DMS 273 treated with DMSO at 0.1 percent for 48 hours (cell line): ENCODE measurements around the gene PSMD14.
"Not testable (repeated sequence)": the region's sequence is repeated elsewhere in the genome, so short reads cannot be mapped to it uniquely, and the experiment has no call there.

Experiments used
- DNase-seq: peaks from one replicate; lab custom pipeline; 2025; lab: John Stamatoyannopoulos, UW

The PSMD14 gene

DNA sequence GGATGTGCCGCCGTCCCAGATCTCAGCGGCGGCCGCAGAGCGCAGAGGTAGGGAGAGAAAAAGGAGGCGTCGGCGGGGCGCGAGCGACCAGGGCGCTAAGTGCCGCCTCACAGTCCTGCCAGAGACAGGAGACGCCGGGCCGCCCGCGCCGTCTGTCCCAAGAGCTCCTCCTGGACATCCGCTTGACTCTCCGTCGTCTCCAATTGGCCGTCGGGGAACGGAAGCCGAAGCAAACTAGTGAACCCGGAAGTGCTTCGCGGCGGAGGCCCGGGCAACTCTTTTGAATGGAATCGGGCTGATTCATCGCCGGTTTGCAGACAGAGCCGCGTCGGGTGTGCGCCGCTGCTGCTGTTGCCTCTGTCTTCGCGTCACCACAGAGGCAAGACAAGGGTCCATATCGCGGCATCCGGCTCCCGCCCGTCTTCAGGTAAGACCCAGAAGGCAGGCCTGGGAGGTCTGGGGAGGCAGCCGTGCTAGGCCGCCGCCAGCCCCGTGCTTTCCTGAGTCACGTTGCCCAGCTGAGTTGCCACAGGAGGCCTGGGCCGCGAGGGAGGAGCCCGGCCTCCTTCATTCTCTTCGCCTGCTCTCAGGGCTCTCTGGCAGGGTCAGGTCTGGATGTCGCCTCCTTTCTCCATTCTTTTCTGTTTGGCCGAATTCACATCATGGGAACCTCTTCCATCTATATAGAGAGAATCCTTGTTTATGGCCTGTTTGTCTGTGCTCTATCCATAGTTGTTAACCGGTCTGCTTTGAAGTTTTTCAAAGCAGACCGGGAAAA lies at the start of gene PSMD14:
PSMD14 (plus strand) TSS at position 248 of the 778 bp plus-strand sequence. CDS start 10,401 bp downstream, outside the sequence.
- DNase-seq, result peak; percentile 84

DNA sequence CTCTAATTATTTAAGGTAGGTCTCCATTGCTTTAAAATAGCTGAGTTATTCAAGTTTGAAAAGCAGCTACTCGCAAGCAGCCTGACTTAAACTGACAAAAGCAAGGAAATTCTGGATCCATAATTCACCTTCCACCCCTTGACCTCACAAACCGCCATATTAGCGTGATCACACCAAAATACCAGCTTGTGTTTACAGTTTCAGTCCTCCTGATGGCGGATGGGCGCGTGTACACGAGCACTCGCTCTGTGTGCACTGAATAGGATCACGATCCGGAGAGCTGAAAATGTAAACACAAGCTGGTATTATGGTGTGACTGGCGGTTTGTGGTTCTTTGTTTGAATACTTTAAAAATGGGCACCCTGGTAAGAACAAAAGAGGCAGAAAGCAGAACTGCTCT lies 42.4 kb upstream of the PSMD14 start:
- no peak for DNase-seq

DNA sequence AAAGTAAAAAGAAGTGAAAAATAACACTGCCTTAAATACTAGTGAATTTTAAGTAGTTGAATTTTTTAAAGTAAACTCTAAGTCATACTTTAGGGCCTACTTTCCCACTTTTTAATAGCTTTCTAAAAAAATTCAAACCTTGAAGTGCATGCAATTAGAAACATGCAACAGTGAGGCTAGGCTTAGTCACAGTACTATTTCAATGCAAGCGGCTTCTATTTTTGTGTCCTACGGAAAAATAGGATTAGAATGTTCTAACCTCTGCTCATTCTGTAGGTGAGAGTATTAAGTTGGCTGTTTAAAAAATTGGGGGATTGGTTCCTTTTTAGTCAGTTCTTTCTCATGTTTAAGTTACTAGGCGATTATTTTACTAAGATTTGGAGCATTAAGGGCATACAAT lies 39.1 kb upstream of the PSMD14 start:
- DNase-seq, result no peak

DNA sequence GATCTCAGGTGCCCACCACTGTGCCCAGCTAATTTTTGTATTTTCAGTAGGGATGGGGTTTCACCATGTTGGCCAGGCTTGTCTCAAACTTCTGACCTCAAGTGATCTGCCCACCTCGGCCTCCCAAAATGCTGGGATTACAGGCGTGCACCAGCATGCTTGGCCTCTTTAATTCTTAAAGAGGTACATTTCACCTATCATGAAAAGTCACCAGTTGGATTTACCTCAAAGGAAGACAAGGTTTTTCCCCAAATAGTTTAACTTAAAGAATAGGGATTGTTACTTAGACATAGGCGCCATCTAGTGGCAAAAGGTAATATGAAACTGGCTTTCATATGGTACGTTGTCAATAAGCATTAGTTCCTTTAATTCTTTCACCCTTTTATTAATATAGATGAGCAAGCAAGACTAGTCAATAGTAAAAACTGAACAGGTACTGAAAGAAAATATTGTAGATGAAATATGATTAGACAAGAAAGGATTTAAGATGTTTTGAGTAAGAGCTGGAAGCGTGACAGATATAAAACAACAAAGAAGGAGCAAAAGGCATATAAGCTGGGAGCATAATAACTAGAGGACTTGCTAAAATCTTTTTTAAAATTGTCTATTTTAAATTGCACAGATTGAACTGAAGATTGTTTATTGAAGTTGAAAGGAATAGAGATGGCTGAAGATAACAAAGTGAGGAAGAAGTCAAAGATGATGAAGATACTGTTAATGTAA lies 35.0 kb upstream of the PSMD14 start:
- DNase-seq, result peak; percentile 48

DNA sequence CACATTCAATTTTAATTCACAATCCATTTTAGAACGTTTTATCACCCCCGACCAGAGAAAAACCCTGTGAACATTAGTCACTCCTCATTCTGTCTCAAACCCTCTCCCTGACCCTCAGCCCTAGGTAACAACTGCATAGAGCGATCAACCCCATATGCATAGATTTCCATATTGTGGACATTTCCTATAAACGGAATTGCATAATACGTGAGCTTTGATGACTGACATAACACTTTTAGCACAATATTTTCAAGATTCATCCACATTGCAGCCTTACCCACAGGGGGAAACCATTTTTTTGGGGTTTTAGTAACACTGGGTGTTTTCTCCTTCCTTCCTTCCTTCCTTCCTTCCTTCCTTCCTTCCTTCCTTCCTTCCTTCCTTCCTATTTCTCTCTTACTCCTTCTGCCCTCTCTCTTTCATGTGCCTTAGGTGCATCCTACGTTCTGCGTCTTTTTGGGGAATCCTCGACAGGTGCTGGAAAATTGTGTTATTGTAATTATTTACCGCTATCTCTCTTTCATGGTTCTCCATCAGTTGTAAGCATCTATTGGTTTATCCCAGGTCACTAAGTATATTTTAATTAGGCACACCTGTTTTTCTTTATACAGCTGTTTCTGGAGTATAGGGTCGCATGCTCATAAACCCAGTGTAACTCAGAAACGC lies 29.5 kb upstream of the PSMD14 start:
- DNase-seq, result not testable (repeated sequence)

DNA sequence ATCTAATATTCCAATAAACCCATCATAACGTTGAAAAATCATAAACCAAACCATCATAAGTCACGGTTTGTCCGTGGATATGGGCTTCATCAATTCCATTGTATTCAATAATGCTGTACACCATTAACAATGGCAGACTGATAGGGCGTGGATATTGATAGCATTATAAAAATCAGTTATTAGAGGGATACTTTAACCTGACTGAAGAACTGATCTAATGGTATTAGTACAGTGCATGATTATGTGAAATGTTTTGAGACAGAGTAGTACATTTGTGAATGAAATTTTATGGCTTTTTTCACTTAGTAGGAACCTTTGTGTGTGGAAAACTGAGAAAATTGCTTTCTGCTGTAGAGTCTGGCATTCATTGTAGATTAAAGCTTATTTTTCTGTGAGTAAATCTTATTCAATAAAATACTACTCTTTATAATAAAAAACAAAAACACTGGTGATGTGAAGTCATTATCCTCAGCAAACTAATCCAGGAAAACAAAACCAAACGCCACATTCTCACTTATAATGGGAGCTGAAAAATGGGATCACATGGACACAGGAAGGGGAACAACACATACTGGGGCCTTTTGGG lies 28.9 kb upstream of the PSMD14 start:
- not testable (repeated sequence) for DNase-seq

DNA sequence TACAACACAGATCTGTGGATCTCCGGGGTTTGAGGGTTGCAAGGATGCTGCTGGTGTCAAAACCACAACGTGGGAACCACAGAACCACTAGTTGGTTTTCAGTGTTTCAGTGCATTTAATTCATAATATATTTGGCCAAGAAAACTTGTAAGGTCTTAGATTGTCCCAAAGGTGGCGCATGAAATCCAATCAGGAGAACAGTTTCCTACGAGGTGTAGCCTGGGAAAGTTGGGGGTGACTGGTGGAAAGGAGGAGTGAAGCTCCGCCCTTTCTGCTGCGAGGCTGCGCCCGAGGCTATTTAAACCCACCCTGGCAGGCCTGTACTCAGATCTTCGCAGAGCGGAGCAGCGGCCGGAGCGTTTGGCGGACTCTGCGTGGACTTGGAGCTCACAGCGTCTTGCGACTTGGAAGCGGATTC lies 27.3 kb upstream of the PSMD14 start:
- DNase-seq, result not testable (repeated sequence)

DNA sequence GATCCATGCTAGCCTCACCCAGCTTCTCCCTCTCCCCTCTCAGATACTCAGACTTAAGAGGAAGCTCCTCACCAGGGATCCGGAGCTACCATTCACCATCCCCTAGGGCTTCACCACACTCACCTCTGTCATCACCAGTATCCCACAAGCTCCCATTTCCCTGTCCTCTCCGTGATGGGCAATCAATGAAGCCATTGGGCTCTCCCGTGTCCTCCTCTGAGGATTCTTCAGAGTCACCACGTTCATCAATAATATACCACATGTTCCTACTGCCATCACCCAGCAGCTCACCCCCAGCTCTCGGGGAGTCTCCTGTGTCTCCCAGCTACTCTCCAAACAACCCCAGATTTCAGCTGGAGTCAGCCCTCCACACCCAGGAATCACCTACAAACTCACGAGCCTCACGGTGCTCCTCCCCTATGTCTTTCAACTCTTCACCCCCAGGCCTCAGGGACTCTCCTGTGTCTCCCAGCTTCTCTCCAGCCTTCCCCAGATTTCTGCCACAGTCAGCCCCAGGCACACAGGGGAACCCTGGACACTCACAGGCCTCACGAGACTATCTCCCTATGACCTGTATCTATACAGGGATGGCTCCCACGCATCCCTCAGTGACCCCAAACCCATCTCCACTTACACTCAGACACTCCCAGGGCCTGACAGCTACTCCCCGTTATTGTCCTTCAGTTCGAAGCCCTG lies 26.5 kb upstream of the PSMD14 start:
- DNase-seq, result not testable (repeated sequence)

DNA sequence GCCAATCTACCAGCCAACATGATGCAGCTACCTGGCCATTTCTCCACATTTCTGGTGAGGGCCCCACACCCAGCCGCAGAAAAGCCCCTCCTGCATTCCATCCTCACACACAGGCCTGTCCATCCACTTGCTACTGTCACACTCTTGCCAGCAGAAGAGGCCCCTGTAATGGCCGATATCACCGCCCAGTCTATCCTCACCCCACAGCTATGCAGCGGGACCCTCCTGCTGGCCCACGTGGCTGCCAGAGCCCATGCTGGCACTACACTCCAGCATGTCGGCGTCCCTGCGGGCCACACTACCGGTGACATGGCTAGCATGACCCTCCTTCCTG lies 25.9 kb upstream of the PSMD14 start:
- not testable (repeated sequence) for DNase-seq

DNA sequence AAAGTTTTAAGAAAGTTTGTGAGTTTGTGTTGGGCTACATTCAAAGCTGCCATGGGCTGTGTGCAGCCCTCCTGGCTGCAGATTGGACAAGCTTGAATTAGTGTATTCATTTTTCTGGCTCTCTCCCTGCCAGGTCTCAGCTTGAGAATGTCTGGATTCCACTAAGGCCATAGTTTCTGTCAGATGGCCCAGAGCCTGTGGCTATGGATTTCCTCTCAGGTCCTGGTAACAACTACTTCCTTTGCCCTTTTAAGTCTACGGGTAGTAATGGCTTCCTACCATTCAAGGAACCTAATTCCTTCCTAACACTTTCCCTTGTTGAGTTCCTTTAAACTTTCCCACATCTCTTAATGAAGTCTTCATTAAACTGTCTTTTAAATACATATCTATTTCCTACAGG lies 24.3 kb upstream of the PSMD14 start:
- no peak for DNase-seq

DNA sequence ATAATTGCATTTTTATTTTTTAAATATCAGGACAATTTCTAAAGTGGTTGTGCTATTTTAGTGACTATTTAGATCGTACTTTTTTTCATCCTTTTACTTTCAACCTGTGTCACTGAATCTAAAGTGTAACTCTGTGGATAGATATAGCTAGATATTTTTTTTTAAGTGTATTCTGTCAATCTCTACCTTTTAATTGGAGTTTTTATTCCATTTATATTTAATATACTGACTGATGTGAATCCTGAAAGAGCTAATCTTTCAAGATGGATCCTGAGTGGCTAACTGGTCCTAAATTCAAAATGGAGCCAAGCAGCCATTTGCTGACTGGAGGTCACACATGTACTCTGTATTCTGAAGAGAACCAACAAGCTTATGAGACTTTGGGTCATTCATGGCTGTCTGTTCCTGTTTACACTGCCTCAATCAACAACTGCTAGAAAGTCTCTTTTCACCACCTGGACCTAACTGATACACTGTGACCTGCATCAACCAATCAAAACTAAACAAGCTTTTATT lies 4.6 kb upstream of the PSMD14 start:
- DNase-seq, result no peak

DNA sequence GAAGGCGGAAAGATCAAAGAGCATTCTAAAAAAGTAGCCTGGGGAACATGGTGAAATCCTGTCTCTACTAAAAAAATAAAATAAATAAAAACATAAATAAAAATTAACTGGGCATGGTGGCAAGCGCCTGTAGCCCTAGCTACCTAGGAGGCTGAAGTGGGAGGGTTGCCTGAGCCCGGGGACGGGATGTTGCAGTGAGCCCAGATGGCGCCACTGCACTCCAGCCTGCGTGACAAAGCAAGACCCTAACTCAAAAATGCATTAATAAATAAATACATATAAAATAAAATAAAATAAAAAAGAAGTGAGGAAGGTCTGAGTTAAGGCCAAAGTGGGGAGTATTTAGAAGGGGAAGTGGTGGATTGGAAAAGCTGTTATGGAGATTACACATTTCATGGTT lies 1.3 kb upstream of the PSMD14 start:
- no peak for DNase-seq

DNA sequence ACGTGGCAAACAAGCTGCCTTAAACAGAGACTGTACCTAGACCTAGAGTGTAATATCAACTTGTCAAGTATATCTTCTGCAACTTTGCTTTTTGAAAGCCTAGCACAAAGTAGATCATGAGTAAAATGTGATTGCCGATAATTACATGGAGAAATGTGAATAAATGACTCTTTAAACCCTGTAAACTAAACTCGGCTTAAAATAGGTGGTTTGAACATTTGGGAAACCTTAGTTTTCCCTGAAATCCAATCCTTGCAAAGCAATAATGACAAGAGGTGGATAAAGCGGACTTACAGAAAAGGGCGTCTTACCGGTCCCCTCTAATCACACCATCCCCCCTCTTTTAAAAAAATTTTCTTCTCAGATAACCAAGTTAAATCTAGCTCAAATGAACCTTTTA lies 549 bp upstream of the PSMD14 start:
- no peak for DNase-seq

DNA sequence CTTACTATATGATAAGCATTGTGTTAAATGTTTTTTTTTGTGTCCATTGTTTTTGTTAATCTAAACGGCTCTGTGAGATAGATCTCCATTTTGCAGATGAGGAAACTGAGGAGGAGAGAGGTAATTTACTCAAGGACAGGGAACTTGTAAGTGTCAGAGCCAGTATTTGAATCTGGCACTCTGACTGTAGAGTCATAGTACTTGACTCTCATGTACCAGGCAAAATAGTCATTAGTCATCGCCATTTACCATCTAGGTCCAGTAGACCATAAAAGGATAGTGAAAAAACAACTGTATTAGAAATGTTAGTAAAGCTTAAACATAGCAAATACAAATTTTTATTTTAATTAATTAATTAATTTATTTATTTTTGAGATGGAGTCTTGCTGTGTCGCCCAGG lies 4.8 kb downstream of the PSMD14 start:
- no peak for DNase-seq

DNA sequence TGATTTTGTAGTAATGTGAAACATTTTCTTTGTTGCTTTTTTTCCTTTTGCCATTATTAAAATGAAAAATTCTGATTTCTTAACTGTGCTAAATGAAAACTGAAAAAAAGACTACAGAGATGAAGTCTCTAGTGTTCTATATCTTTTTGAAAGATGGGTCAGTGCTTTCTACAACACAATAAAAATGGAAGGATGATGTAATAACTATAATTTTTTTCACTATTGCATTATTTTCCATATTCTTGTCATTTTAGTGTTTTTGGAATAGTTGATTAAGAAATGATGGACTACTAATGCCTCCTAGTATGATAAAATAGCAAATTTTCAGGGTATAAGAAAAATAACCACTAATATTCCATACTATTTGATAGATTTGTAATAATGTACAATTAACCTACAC lies 7.2 kb downstream of the PSMD14 start:
- no peak for DNase-seq

DNA sequence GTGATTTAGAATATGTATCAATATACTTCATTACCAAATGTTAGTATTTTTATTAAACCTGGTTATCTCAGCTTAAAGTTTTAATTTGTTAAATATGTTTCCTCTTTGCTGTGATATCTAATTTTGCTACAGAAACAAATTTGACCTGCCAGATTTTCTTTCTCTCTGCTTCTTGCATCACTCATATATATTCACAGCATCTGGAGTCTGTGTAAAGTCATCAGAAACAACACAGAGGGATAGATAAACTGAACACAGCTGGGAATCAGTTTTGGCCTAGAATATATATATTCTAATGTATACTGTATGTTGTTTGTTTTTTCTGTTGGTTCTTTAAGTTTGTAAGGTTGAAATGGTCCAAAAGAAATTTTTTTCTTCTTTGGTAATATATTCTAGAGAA lies 8.5 kb downstream of the PSMD14 start:
- no peak for DNase-seq

DNA sequence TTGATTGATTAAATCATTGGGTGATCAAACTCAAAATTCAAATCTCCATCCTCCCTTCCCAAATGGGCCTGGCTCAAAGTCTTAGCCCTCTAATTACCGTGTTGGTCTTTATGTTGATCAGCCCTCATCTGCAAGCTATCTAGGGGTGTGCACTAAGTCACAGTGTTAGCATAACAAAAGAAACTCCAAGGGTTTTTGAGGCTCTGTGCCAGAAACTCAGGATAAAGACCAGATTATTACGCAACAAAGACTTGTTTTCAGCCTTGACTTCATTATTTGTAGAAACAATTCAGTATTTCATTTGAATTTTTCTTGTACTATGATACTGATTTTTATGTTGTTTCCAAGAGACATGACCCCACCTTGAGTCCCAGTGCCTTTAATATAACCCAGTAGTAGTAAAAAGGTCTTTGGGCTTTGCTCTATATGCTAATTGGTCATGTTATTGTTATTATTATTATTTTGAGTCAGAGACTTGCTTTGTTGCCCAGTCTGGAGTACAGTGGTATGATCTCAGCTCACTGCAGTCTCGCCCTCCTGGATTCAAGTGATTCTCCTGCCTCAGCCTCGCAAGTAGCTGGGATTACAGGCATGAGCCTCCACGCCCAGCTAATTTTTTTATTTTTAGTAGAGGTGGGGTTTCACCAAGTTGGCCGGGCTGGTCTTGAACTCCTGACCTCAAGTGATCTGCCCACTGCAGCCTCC lies 13.9 kb downstream of the PSMD14 start:
- DNase-seq, result no peak

DNA sequence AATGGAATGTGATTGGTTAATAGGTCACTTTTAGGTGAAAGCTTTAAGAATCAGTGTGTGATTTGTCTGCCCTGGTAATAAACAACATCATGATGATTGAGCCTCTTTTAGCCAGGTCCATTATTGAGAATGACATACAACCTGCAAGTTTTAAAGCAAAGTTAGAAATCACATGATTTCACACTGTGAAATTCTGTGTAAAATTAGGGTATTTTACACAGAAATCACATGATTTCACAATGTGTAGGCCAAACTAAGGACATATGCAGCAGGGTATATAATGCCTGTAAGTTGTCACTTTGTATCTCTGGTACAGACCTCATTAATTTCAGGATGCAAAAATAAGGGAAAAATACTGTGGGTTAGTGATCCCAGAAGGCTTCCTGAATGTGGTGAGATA lies 16.7 kb downstream of the PSMD14 start:
- DNase-seq, result no peak

DNA sequence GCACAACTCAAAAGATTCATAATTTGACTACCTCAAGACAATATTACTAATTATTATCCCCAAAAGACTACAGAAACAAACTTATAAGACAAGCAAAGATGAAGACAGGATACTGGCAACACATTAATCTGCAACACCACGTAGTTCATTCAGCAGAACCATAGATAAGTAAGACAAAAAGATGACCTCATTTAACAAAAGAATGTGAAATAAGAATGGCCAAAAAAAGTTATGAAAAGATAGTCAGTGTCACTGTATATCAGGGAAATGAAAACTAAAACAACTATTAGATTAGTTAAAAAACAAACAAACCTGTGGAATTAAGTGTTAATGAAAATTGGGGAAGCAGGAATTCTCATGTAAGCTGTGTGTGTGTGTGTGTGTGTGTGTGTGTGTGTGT lies 19.4 kb downstream of the PSMD14 start:
- DNase-seq, result no peak

DNA sequence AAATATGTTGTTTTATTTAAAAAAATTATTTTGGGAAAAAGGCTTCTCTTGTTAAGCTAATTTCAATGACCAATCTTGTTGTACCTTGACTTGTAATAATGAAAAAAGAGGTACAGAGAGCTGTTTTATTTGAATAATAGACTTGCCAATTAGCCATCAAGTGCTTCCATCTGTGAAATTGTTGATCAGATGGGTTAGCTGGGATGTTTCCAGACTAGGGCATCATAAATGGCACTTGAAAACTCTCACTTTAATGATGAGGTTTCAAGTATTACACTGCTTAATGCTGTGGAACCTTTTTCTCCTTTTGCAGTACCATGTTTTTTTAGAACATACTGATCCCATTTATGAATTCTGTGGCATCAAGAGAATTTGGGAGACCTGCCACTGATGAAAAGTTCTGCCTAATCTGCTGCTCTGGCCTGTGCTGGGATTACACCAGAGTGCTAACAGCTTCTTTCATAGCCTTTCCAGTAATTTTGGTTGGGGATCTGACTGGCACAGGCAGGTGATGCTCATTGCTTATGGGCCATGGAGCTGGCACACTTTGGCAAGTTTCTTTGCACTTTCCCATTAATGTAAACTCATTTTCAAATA lies 24.2 kb downstream of the PSMD14 start:
- no peak for DNase-seq

DNA sequence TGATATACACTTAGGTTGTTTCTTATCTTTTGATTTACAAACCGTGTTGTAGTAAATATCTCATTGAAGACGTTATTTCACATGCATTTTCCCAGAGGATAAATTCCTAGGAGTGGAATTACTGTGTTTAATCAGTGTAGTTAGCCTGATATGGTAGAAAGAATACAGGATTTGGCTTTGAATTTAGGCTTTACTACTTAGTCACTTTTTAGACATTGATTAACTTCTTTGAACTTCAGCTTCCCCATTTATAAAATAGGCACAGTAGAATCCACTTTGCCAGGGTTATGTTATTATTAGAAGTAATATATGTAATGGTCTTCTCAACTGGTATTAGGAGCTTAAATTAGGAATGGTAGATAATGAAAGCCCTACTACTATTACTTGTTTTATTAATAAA lies 27.4 kb downstream of the PSMD14 start:
- no peak for DNase-seq
